EH (cell line): ENCODE results near the gene DNAJB8.

ENCODE experiments used
- DNase-seq: peaks from one replicate; pipeline ENCODE4 v3.0.0-alpha.2; 2015; ENCODE audit warnings: low read depth

DNAJB8 gene

GRCh38 chr3:128482666-128483656 lies 16.3 kb upstream of the DNAJB8 start:
- DNase-seq = peak; percentile 96

DNA sequence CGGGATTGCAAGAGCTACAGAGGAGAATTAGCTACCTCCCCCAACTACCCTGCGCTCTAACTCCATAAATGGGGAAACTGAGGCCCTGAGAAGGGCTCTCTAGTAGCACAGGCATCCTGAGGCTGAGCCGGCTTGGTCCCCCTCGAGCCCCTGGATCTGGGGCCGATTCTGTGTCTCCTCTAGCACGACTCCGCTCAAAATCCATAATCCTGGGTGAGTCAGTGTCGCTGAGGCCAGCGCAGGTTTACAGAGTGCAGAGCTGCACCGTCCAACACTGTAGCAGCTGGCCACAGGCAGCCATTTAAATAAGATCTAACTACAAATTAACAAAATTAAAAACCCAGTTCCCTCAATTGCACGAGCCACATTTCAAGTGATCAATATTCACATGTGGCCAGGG lies 15.5 kb upstream of the DNAJB8 start:
- DNase-seq = peak; percentile 13

GRCh38 chr3:128481438-128481942 lies 14.8 kb upstream of the DNAJB8 start:
- no peak for DNase-seq

DNA sequence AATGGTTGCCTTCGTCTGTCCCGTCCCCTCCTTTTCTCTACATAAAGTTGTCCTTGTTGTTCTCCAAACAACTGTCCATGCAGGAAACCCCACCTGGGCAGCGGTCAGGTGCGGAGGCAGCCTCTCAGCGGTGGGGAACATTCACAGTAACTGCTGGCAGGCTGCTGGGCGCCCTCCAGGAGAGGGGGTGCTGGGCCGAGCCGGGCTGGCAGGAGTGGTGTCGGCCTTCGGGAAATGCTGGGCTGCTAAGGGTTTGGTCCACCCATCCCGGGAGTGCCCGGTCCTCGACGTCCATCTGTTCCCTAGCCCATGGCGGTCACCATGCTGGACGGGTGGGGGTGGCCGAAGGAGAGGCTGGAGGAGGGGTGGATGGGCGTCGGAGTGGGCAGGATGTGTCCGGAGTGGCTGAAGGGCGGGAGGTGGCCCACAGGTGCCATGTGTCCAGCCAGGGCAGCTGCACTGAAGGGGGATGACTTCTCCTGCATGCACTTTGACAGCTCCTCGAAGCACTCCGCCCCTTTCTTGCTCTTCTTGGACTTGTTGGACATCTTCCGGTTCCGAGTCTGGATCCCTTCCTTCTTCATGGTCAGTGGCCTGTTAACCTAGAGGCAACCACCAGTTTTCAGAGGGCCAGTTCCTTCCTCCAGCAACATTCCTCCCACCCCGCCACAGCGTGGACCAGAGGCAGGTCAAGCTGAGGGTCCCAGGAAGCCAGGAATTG lies 14.2 kb upstream of the DNAJB8 start:
- DNase-seq = no peak

DNA sequence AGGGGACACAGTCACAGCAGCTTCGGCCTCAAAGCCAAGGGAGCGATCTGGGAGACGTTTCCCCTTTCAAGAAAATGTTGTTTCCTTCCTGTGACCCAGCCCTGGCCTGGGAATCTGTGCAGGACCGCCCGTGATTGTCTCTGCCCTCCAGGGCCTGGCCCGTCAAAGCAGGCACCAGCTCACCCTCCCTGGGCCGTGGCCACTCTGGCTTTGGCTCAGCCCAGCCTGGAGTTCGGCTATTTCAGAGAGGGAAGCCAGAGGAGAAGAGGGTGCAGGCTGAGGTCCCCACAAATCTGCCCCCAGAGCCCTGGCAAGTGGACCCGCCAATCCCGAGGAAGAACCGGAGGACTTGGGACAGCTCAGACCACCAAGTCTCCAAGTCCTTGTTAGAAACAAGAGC lies 13.6 kb upstream of the DNAJB8 start:
- no peak for DNase-seq

DNA sequence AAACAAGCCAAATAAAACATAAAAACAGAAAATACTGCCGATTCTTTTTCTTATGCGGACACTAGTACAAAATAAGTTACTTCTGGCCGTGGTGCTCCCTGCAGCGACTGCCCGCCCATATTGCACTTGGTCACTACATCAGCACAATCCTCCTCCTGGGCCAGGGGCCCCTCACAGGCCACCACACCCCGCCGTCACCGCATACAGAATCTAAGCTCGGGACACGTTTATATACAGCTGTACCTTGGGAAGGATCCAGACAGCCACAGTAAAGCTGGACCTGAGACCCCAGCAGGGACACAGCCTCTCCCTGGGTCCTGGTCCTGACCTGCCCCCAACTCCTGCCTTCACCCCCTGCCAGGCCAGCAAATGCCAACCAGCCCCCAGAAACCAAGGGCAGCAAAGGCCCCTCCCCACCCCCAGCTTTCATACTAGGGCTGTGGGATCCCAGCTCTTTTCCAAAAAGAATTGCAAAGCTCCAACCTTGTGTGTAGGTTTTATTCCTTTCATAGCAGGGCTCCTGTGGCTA lies 12.9 kb upstream of the DNAJB8 start:
- no peak for DNase-seq

DNA sequence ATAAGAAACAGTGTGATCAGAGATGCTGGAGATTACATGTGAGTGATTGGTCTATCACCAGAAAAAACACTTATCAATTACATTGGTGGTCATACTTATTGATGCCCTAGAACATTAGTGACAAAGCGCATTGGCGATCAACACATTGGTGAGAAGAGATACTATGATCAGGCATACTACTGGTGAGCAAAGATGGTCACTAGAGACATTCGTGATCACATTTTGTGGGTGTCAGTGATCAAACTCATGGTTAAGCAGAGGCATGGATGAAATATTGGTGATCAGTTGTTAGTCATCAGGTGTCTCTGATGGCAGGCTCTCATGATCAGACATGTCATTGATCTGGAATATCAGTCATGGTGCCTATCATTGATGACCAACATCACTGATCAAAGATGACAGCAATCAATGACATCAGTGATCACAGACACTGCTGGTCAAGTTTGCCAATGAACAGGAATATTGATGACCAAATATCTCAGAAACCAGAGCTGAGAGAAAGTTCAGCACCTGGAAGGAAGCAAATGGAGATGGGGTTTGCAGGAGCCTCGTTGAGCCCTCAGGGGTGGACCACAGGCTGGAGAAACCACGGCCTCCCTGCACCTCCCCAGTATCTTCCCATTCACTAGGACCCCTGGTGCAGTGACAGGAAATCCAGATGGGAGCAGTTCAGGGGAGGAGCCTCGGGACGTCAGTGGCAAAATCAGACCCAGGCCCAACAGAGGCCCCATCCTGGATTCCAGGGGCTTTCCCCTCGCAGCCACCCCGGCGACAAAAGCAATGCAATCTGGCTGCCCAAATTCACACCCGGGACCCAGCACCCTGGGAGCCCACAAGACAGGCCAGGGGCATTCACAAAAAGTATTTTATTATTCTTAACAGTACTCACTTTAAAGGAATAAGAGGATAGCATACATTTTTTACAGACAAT lies 12.2 kb upstream of the DNAJB8 start:
- DNase-seq = no peak

GRCh38 chr3:128476659-128477058 lies 10.0 kb upstream of the DNAJB8 start:
- DNase-seq = no peak

- DNase-seq = no peak
Observed at GRCh38 chr3:128475355-128475754, 8.7 kb upstream of the DNAJB8 start.

- DNase-seq = no peak
Observed at GRCh38 chr3:128473737-128474136, 7.0 kb upstream of the DNAJB8 start.

DNA sequence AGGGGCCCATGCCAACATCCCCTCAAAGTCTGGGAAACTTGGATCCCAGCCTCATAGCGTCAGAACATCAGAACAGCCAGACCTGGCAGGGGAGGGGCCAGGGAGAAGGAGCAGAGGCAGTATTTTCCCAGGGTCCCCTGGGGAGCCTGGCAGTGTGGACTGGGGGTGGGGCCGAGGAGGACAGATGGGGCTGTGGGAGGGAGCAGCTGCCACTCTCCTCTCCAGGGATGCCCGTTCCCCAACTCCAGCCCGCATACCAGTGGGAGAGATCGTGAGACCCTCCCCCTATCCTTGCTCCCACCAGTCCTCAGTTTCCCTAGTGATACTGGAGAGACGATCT lies 6.5 kb upstream of the DNAJB8 start:
- no peak for DNase-seq

DNA sequence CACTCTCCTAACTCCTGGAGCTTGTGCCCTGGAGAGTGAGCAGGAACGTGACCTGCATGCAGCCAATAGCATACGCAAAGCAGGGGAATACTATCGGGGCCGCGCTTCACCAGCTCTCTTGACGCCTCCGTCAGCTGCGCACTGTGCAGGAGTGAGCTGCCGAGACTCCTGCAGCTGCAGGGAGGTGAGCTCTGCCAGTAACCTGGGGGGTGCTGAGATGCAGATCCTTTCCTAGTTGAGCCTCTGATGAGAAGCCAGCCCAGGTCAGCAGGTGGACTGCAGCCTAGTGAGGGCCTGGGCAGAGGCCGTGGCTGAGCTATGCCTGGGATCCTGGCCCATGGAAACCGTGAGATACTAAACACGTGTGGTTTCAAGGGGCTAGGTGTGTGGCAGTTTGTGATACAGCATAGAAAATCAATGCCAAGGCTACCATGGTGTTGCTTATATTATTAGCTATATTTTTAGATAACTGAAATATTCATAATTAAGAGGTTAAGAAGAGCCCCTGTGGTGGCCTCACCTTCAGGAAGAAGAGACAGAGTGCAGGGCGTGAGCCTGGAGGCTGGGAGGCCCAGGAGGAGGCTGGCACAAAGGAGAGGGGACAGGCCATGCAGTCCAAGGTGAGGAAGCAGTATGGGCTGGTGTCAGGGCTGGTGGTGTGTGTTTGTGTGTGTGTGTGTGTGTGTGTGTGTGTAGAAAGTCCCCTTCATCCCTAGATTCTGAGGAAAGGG lies 5.9 kb upstream of the DNAJB8 start:
- DNase-seq = no peak

GRCh38 chr3:128471720-128472119 lies 5.0 kb upstream of the DNAJB8 start:
- DNase-seq = no peak

DNA sequence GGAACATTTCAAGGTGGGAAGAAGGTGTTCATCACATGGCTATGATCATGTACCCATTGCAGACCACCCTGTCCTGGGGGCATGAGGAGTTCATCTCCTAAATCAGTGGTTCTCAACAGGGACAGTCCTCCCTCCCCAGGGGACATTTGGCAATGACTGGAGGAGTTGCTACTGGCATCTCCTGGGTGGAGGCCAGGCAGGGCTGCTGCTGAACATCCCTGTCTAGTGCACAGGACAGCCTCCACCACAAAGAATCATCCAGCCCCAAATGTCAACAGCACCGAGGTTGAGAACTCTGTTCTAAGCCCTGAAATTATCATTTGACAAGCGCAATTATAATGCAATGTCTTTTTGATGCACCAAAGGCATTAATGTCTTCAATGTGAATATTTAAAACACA lies 4.4 kb upstream of the DNAJB8 start:
- no peak for DNase-seq

DNA sequence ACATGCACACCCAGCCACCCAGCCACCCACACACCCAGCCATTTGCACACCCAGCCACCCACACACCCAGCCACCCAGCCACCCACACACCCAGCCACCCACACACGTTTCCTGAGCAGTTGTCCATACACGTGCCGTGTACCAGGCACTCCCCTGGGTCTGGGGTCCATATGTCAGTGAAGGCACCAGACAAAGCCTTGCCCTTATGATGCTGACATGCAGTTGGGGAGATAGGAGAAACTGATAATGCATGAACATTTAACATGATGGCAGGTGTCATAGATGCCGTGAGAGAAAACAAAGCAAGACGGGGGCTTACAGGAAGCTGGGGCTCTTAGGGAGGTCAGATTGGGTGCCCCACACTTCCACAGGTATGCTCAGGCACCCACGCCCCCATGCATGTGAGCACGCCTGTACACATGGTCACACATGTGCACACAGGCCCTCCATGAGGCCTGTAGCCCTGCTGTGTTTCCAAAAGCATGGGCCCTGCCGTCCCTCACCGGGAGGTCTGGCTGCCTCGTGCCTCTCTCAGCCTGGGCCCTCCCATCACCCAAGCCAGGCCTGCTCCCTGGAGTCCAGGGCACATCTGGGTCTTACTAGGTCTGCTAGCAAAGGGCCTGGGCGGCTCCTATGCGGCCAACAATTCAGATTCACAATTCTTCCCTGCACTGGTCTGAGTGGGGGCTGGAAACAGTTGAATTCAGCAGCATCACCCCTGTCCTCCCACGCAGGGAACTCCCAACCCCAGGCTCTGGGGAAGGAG lies 3.6 kb upstream of the DNAJB8 start:
- DNase-seq = no peak

DNA sequence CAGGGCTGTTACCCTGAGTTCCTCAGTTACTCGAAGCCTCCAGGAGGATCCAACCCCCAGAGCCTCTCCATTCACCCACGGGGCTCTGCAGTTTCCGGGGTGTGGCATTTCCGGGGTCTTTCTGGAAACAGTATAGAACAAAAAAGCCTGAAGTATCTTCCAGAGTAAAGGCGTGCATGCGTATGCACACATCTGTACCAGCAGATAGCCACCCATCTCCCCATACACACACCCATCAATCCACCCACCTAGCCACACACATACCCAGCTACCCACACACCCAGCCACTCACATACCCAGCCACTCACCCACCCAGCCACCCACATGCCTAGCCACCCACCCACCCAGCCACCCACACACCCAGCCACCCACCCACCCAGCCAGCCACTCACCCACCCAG lies 2.9 kb upstream of the DNAJB8 start:
- DNase-seq = no peak

- DNase-seq = no peak
Observed at GRCh38 chr3:128468791-128469527, 2.3 kb upstream of the DNAJB8 start.

GRCh38 chr3:128468285-128468790 lies 1.6 kb upstream of the DNAJB8 start:
- DNase-seq = no peak

GRCh38 chr3:128464702-128465101 lies 2.0 kb downstream of the DNAJB8 start:
- DNase-seq = no peak
